HUES48 (cell line): Measurements from ENCODE around the gene CTSO.
"Not testable (repeated sequence)": the region's sequence is repeated elsewhere in the genome, so short reads cannot be mapped to it uniquely, and the experiment has no call there.

Source experiments
- H3K27ac ChIP-seq: one replicate; pipeline ENCODE4 v1.7.0; 2013; ENCODE audit warnings: low read depth, low read length, inconsistent platforms
- H3K27me3 ChIP-seq: 2 replicates; pipeline ENCODE4 v1.6.1; 2013; ENCODE audit warnings: mild to moderate bottlenecking, low read length; ENCODE audit not compliant: control insufficient read depth, insufficient read depth
- H3K36me3 ChIP-seq: 2 replicates; pipeline ENCODE4 v1.6.1; 2013; ENCODE audit warnings: low read length; ENCODE audit not compliant: control insufficient read depth, insufficient read depth
- H3K4me1 ChIP-seq: 2 replicates; pipeline ENCODE4 v1.6.1; 2013; ENCODE audit warnings: mild to moderate bottlenecking, low read length; ENCODE audit not compliant: control insufficient read depth, insufficient read depth
- H3K4me3 ChIP-seq: 2 replicates; pipeline ENCODE4 v1.5.1; 2013; ENCODE audit warnings: mild to moderate bottlenecking, low read depth, low read length
- H3K9ac ChIP-seq: 2 replicates; pipeline ENCODE4 v1.6.1; 2013; ENCODE audit warnings: mild to moderate bottlenecking, low read depth, low read length, moderate library complexity
- H3K9me3 ChIP-seq: 2 replicates; pipeline ENCODE4 v1.6.1; 2013; ENCODE audit warnings: low read length; ENCODE audit not compliant: control insufficient read depth, insufficient read depth

Gene CTSO

DNA sequence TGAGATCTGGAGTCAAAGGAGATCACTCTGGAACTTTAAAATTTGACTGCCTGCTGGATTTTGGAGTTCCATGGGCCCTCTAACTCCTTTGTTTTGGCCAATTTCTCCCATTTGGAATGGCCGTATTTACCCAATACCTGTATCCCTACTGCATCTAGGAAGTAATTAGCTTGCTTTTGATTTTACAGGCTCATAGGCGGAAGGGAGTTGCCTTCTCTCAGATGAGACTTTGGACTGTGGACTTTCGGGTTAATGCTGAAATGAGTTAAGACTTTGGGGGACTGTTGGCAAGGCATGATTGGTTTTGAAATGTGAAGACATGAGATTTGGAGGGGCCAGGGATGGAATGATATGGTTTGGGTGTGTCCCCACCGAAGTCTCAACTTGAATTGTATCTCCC, 19.0 kb downstream of the CTSO start:
- not testable (repeated sequence) for H3K27ac ChIP-seq, H3K4me3 ChIP-seq, H3K36me3 ChIP-seq, H3K9ac ChIP-seq, H3K27me3 ChIP-seq, H3K9me3 ChIP-seq, H3K4me1 ChIP-seq

DNA sequence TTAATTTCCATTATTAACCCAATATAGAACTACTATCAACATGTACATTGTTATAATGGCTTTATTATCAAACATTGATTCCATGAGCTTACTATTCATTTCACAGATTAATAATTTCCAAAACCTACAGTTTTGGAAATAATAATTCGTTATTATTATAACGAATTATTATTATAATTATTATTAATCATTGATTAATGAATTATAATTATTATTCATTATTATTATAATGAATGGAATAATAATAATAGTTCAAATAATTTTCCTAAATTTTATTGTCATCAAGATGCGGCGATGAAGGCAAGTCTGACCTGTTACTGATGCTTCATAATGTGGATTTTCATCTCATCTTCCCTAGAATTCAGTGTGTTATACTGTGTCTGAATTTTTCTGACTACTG, 22.0 kb downstream of the CTSO start:
- Histone ChIP-seq H3K27ac (no peak overlapping the region), H3K4me3 (no peak overlapping the region), H3K36me3 (no peaks in the 10 kb centered on the region), H3K27me3 (no peaks in the 10 kb centered on the region), H3K9me3 (peaks cover 15% of the 10 kb centered on the region), H3K4me1 (no peaks in the 10 kb centered on the region), H3K9ac (no peak overlapping the region)

- H3K9me3 ChIP-seq: peaks cover 15% of the 10 kb centered on the region
- H3K9ac ChIP-seq: no peak overlapping the region
- H3K4me3 ChIP-seq: no peak overlapping the region
- no peaks in the 10 kb centered on the region for H3K27me3 ChIP-seq
- no peaks in the 10 kb centered on the region for H3K36me3 ChIP-seq
- no peaks in the 10 kb centered on the region for H3K4me1 ChIP-seq
- H3K27ac ChIP-seq: no peak overlapping the region
Observed at GRCh38 chr4:155930330-155930729, 23.3 kb downstream of the CTSO start.

- Histone ChIP-seq H3K4me1 (no peaks in the 10 kb centered on the region), H3K27ac (no peak overlapping the region), H3K4me3 (no peak overlapping the region), H3K9ac (no peak overlapping the region), H3K9me3 (peaks cover 15% of the 10 kb centered on the region), H3K36me3 (no peaks in the 10 kb centered on the region), H3K27me3 (no peaks in the 10 kb centered on the region)
Observed at GRCh38 chr4:155929833-155930232, 23.8 kb downstream of the CTSO start.

- Histone ChIP-seq H3K4me3 (no peak overlapping the region), H3K27ac (no peak overlapping the region), H3K9ac (no peak overlapping the region)
Observed at GRCh38 chr4:155924637-155925036, 29.0 kb downstream of the CTSO start.

GRCh38 chr4:155921597-155921996, 32.1 kb downstream of the CTSO start:
- H3K9me3 ChIP-seq: no peaks in the 10 kb centered on the region
- H3K9ac ChIP-seq: no peak overlapping the region

More at GRCh38 chr4:155924637-155925036, 29.0 kb downstream of the CTSO start:
- Histone ChIP-seq H3K27me3 (no peaks in the 10 kb centered on the region), H3K4me1 (no peaks in the 10 kb centered on the region), H3K36me3 (no peaks in the 10 kb centered on the region), H3K9me3 (peaks cover 10% of the 10 kb centered on the region)

DNA sequence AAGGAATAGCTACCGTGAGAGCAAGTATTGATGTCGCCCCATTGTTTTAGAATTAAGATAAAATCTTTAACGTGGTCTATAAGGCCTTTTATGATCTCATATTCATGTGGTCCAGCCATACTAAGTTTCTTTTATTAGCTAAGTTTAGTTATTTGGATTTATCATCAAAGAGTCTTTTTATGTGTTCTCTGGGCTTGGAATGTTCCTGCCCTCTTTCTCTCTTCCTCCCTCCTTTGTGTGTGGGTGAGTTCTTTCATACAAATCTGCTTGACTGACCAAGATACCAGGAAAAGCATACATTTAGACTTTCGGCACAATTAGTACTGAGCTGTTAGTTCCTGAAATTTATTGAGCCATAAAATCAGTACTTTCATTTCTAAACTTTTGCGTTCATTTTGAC, 38.9 kb downstream of the CTSO start:
- H3K4me1 ChIP-seq: no peaks in the 10 kb centered on the region
- no peaks in the 10 kb centered on the region for H3K36me3 ChIP-seq
- no peak overlapping the region for H3K9ac ChIP-seq
- no peaks in the 10 kb centered on the region for H3K27me3 ChIP-seq
- no peak overlapping the region for H3K4me3 ChIP-seq
- no peak overlapping the region for H3K27ac ChIP-seq
- H3K9me3 ChIP-seq: no peaks in the 10 kb centered on the region

More at GRCh38 chr4:155921597-155921996, 32.1 kb downstream of the CTSO start:
- Histone ChIP-seq H3K27ac (no peak overlapping the region), H3K27me3 (no peaks in the 10 kb centered on the region), H3K4me3 (no peak overlapping the region), H3K36me3 (no peaks in the 10 kb centered on the region), H3K4me1 (no peaks in the 10 kb centered on the region)

GRCh38 chr4:155911905-155912304, 41.8 kb downstream of the CTSO start:
- H3K4me1 ChIP-seq: no peaks in the 10 kb centered on the region
- H3K27me3 ChIP-seq: no peaks in the 10 kb centered on the region
- H3K27ac ChIP-seq: no peak overlapping the region
- H3K36me3 ChIP-seq: no peaks in the 10 kb centered on the region
- no peak overlapping the region for H3K4me3 ChIP-seq
- no peaks in the 10 kb centered on the region for H3K9me3 ChIP-seq
- no peak overlapping the region for H3K9ac ChIP-seq

DNA sequence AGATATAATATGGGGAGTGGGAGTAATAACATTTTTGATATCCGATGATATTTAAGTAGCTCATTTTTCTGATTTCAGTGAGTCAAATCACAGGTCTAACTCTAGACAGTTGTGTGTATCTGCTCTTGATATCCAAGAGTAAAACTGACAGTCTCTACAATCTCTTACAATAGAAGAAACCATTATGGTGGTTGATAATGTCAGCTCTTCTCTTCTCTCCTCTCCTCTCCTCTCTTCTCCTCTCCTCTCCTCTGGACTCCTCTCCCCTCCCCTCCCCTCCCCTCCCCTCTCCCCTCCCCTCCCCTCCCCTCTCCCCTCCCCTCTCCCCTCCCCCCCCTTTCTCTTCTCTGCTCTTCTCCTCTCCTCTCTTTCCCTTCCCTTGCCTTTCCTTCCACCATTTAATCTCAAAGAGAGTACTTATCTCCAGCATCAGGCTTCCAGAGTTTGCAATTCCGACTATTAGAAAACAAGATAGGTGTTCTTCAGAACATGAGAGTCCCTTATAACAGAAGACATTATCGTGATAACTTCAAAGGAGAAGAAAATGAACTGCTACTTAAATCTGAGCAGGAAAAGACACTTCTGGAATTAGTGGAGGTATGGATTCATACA, 43.9 kb downstream of the CTSO start:
- Histone ChIP-seq H3K4me3 (no peak overlapping the region), H3K4me1 (0 out of 2 replicates have a peak, but pooled peaks cover under 1% of the 10 kb centered on the region), H3K9me3 (no peaks in the 10 kb centered on the region), H3K27me3 (no peaks in the 10 kb centered on the region), H3K27ac (no peak overlapping the region), H3K9ac (no peak overlapping the region), H3K36me3 (no peaks in the 10 kb centered on the region)

DNA sequence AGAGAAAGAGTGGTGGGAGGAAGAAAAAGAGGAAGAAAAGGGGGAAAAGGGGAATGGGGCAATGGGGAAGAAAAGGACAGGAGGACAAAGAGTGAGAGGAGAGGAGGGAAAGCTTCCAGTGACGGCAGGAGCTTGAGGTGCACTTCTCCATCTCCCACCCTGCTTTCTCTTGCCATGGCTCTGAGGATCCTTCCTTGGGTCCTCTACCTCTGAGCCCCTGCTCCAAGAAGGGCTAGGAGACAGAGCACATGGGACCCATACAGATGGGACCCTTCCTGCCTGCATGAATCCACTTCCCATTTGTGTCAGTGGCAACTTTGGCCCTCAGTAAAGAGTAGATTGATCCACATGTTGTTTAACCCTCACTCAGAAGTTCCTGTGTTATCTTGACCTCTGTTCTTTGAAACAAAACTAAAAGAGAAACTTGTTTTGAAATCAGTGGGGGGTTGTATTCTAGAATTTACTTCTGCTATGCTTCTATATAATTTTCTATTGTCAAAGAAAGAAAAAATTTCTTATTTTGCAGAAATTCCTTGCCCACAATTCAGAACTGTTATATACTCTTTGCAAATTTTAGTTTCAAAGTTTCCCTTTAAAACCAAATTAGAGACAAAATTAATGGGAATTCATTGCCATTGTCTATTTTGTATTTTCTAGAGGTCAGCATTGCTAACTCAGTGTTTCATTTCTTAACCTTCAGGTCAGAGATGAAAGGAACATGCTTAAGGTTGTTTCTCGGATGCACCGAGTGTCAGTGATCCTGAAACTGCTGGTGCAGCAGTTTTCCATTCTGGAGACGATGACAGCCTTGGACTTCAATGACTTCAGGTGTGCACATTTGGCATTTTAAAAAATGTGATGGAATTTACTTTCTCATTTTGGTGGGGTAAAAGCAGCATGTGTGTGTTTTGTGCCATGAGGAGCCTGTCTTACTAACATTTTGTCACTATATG, 45.2 kb downstream of the CTSO start:
- H3K4me3 ChIP-seq: no peak overlapping the region
- no peak overlapping the region for H3K9ac ChIP-seq
- H3K27ac ChIP-seq: no peak overlapping the region
- H3K9me3 ChIP-seq: no peaks in the 10 kb centered on the region
- no peaks in the 10 kb centered on the region for H3K27me3 ChIP-seq
- H3K36me3 ChIP-seq: no peaks in the 10 kb centered on the region
- peaks cover 9% of the 10 kb centered on the region; the same call in 1 of the 2 replicates for H3K4me1 ChIP-seq

DNA sequence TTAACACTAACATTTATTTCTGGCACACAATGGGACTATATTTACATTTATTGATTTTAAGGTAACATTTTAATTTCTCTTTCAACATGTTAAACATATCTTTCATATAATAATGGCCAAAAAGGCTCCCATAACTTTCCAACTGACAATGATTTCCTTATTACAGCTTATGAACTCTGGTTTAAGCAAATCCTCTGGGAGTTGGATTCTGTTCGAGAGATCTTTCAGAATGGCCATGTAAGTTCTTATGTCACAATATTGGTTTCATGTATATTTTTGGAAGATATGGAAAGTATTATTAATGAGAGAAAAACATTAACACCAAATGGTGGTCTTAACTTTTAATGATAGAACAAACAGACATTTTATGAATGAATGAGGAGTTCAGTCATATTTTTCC, 46.1 kb downstream of the CTSO start:
- H3K9ac ChIP-seq: no peak overlapping the region
- no peaks in the 10 kb centered on the region for H3K9me3 ChIP-seq
- no peak overlapping the region for H3K4me3 ChIP-seq
- no peak overlapping the region for H3K27ac ChIP-seq
- peaks cover 9% of the 10 kb centered on the region; the same call in 1 of the 2 replicates for H3K4me1 ChIP-seq
- H3K27me3 ChIP-seq: no peaks in the 10 kb centered on the region
- H3K36me3 ChIP-seq: no peaks in the 10 kb centered on the region
